Choroid plexus epithelial cell (primary cell): ENCODE measurements around the gene ANXA3.

Experiments
- DNase-seq: peaks from one replicate; pipeline ENCODE4 v3.0.0-alpha.2; 2010; ENCODE audit warnings: low read depth
- H3K4me3 ChIP-seq: 2 replicates; pipeline ENCODE4 v1.5.1; 2011; ENCODE audit warnings: low read depth, mild to moderate bottlenecking, control low read depth, low read length, moderate library complexity
- CTCF ChIP-seq: conservative IDR thresholded peaks from 2 replicates; pipeline ENCODE4 v1.5.1; 2011; ENCODE audit warnings: low read depth, mild to moderate bottlenecking, control low read depth, inconsistent platforms, low read length, moderate library complexity

ANXA3 gene

GRCh38 chr4:78644063-78644691, 92.6 kb downstream of the ANXA3 start:
- no peak overlapping the region for H3K4me3 ChIP-seq
- no peak for TF ChIP-seq CTCF
- no peak for DNase-seq

DNA sequence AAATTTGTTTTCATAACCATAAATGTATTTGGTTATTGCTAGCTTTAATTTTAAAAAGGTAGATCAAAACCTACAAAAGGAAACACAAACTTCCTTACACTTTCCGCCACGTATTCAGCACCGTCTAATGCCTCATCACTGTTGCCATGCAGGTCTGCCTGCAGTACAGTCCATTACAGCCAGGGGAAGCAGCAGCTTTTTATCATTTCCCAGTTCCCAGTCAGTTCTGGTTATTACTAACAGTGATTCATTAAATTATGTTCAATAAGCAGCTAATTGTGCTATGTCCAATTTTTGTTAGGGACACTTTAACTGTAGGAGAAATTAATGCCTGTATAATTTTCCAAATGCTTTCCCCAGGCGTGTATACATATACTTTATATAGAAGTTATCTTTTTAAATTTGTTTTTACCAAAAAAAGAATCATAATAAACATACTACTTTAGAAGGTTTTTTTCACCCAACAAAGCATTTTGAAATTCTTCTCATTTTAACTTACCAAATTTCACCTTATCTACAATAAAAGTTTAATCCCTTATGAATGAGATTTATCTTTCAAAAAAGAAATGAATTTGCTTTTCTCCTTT, 93.3 kb downstream of the ANXA3 start:
- peak; percentile 98 for TF ChIP-seq CTCF
- DNase-seq = peak; percentile 92
- no peak overlapping the region for H3K4me3 ChIP-seq

DNA sequence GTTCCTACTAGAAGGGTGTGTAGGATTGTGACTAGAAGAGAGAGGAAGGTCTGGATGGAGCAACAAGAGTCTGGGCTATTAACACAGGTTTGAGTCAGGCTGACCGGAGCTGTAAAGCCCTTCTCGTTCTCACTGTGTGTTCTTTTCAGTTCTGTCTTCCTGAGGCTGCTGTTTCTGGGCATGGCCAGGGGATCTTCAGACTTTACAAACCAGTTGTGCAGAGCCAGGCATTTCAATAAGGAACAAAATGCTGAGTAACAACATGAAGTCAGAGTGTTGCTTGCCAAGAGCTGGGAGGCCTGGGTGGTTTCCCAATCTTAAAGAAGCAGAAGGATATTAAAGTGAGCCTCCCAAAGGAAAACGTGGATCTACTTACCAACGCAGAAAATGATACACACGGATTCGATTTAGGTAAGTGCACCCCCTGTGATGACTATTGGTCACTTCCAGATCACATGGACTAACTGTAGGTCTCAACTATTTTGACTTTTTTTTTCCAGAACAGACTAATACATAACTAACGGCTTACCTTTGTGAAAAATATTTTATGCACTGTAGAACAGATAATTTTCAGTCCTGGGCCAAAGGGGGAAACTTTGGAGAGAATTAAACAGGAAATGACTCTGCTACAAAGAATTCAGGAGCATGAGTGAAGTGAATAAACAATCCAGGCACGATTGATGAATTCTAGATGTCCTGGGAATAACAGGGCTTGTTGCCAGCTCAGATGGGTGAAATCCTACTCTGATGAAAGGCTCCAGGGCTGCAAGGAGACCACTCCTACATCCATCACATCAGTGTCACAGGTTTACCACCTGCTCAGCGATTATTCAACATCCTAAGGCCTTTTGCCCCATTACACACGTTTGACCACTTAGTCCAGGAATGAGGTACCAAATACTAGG, 94.5 kb downstream of the ANXA3 start:
- TF ChIP-seq CTCF = no peak
- DNase-seq = peak; percentile 95
- H3K4me3 ChIP-seq = no peak overlapping the region

DNA sequence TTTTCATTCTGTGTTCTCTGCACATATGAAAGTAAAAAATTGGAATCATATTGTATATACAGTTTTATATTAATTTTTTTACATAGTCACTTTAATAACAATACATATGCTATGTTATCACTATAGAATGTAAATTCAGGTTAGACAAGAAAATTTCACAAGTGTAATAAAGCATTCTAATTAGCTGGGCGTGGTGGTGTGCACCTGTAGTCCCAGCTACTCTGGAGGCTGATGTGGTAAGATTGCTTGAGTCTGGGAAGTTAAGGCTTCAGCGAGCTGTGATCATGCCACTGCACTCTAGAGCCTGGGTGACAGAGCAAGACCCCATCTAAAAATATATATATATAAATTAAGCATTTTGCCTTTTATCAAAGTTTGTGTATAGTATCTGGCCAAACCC, 95.7 kb downstream of the ANXA3 start:
- DNase-seq = no peak
- TF ChIP-seq CTCF = no peak
- H3K4me3 ChIP-seq = no peak overlapping the region

- no peak for TF ChIP-seq CTCF
- DNase-seq = no peak
- H3K4me3 ChIP-seq = no peak overlapping the region
Observed at GRCh38 chr4:78648640-78649363, 97.2 kb downstream of the ANXA3 start.

DNA sequence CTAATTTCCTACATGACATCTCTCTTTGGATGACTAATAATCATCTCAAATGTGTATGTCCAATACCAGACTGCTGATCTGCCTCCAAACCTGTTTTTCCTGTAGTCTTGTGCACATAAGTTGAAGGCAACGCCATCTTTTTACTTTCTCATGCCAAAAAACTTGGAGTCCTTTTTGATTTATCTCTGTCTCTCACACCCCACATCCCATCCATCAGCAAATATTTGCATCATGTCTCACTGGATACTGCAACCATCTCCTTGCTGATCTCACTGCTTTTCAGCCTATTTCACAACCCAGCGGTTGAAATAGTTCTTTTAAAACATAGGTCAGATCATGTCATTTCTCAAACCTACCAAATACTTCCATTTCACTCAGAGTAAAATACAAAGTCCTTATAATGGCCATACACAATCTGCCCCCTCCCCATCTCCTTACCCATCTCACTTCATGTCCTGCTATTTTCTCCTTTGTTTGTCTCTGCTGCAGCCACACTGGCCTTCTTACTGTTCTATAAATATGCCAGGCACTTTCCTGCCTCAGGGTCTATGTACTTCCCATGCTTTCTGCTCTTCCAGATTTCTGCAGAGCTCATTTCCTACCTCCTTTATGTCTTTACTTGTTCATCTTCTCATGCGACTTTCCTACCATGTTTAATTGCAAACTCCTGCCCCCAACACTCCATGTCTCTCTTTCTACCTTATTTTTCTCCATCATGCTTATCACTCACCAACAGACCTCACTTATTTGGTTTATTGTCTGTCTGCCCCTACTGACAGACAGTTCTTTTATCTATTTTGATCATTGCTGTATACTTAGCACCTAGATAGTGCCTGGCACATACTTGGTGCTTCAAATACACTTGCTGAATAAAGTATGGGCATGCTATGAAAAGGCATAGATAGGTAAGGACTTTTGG, 98.8 kb downstream of the ANXA3 start:
- no peak for TF ChIP-seq CTCF
- H3K4me3 ChIP-seq = no peak overlapping the region
- DNase-seq = peak; percentile 93
